HUES6 (cell line): Measurements from ENCODE around the gene SAMD11.
"Not testable (repeated sequence)": the region's sequence is repeated elsewhere in the genome, so short reads cannot be mapped to it uniquely, and the experiment has no call there.

ENCODE experiments used
- H3K27ac ChIP-seq: 2 replicates; pipeline ENCODE4 v1.7.0; 2013; ENCODE audit warnings: low read depth, mild to moderate bottlenecking, low read length, inconsistent platforms
- H3K27me3 ChIP-seq: 2 replicates; pipeline ENCODE4 v1.6.1; 2013; ENCODE audit warnings: low read length; ENCODE audit not compliant: control insufficient read depth, insufficient read depth
- H3K36me3 ChIP-seq: 2 replicates; pipeline ENCODE4 v1.6.1; 2013; ENCODE audit warnings: low read length; ENCODE audit not compliant: control insufficient read depth, insufficient read depth
- H3K4me1 ChIP-seq: 2 replicates; pipeline ENCODE4 v1.6.1; 2013; ENCODE audit warnings: low read length; ENCODE audit not compliant: control insufficient read depth, insufficient read depth
- H3K4me3 ChIP-seq: 2 replicates; pipeline ENCODE4 v1.5.1; 2013; ENCODE audit warnings: low read depth, low read length
- H3K9ac ChIP-seq: one replicate; pipeline ENCODE4 v1.6.1; 2013; ENCODE audit warnings: mild to moderate bottlenecking, low read length
- H3K9me3 ChIP-seq: 2 replicates; pipeline ENCODE4 v1.6.1; 2013; ENCODE audit warnings: low read depth, low read length; ENCODE audit not compliant: control insufficient read depth, insufficient read depth

Gene SAMD11, protein sequence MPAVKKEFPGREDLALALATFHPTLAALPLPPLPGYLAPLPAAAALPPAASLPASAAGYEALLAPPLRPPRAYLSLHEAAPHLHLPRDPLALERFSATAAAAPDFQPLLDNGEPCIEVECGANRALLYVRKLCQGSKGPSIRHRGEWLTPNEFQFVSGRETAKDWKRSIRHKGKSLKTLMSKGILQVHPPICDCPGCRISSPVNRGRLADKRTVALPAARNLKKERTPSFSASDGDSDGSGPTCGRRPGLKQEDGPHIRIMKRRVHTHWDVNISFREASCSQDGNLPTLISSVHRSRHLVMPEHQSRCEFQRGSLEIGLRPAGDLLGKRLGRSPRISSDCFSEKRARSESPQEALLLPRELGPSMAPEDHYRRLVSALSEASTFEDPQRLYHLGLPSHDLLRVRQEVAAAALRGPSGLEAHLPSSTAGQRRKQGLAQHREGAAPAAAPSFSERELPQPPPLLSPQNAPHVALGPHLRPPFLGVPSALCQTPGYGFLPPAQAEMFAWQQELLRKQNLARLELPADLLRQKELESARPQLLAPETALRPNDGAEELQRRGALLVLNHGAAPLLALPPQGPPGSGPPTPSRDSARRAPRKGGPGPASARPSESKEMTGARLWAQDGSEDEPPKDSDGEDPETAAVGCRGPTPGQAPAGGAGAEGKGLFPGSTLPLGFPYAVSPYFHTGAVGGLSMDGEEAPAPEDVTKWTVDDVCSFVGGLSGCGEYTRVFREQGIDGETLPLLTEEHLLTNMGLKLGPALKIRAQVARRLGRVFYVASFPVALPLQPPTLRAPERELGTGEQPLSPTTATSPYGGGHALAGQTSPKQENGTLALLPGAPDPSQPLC

DNA sequence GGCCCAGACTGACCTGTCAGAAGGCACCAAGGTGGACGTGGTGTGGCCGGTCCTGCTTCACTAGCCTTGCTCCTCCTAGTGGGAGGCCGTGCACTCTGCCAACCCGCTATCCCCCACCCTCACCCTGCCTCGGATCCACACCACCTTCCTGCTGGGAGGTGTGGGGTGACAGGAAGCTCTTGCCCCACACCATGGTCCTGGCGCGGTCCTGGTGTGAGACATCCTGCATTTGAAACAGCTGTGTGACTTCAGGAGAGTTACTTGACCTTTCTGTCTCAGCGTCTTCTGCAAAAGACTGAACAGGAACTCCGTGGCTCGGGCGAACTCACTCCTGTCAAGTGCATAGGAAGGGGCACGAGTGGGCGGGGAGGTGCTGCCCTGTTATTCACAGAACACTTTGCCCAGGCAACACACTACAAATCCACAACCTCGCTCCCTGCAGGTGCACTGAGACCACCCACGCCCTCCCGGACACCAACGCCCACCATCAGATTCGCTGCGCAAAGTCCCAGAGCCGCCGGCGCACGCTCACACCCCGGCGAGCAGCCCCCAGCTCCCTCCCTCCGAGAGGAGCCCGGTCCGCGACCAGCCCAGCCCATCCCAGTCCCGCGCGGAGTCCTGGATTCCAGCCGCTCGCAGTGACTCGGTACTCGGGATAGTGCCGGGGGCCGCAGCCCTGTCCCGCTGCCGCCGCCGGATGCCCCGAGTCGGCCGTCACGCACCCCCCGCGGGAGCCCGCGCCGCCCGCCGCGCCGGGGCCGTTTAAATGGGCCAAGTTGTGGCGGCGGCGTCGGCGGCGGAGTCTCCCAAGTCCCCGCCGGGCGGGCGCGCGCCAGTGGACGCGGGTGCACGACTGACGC is at the start of gene SAMD11:
Gene SAMD11 (plus strand): TSS at position 793 of the 860 bp plus-strand sequence. CDS start 509 bp downstream, outside the sequence.
- Histone ChIP-seq H3K27ac (no peak within 1 kb of the TSS), H3K36me3 (no peaks in the 10 kb centered on the region), H3K4me3 (peak within 1 kb of the TSS; percentile 59), H3K4me1 (peaks cover 22% of the 10 kb centered on the region), H3K27me3 (peaks cover 99% of the 10 kb centered on the region), H3K9me3 (no peaks in the 10 kb centered on the region), H3K9ac (peak within 1 kb of the TSS; percentile 25)

DNA sequence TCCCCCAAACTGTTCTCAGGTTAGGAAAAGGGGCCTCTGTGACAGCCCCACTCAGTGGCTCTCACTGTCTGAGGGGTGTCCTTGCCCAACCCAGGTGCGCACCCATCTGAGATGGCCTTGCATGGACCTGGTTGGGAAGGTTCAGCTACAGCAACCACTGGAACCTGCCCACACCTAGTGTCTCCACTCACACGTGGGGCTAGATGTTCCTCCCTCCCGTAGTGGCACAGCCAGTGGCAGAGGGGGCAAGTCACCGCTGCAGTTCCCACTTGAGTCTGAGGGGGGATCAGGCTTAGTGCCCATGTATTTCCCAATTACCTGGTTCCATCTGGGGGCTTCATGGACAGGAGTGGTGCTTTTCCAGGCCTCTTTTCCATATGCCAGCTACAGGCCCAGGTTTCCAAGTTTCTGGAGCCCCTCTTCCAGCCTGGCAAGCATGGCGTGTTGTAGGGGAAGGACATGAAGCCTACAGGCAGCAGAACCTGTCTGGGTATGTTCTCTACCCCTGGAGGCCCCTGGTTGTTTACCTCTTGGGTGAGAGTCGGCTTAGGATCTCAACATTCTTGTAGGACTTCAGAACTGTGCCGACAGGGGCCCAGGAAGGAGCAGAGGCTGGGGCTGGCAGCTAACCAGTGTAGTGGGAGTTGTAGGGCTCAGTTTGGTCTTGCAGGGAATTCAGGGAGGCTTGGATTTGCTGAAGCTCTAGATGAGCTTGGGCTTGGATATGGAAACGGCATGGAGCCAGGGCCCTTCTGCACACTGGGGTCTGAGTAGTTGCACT is 47.1 kb upstream of the SAMD11 start:
- not testable (repeated sequence) for H3K9me3 ChIP-seq, H3K4me3 ChIP-seq
- peaks cover 34% of the 10 kb centered on the region; the same call in 1 of the 2 replicates for H3K27me3 ChIP-seq

DNA sequence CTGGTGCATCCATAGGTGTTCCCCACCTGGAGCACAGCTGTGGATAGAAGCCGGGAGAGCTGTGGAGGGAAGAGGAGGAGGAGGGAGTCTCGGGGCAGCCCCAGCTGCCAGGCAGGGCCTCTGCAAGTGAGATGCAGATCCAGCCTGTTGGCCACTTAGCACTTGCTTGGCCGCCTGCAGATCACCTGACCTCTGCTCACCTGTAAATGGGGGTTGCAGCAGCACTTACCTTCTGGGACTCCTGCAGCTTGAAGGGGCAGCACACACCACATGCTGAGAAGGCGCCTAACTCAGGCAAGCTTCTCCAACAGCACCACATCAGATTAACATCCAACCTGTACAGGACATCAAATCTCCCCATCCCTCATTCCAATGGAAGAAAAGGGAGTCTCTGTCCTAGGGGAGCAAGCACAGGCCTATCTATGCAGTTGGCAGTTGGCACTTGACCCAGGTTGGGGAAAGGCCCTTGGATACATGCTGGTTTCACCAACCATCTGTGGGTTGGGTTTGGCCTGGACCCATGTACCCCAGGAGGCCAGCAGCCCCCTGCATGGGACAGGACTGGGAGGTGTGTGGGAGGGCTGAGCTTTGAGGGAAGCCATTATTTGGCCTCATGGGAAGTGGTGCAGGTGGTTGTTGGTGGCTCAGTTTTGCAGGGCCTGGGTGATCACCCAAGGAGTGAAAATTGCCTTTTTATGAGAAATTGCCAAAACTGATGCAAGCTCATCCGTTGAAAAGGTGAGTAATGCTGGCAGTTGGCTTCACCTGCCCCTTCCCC is 46.3 kb upstream of the SAMD11 start:
- not testable (repeated sequence) for H3K4me3 ChIP-seq, H3K9ac ChIP-seq, H3K9me3 ChIP-seq, H3K36me3 ChIP-seq, H3K4me1 ChIP-seq, H3K27ac ChIP-seq
- H3K27me3 ChIP-seq = peaks cover 30% of the 10 kb centered on the region; the same call in 1 of the 2 replicates

More for the DNA sequence above, 47.1 kb upstream of the SAMD11 start:
- not testable (repeated sequence) for H3K4me1 ChIP-seq, H3K27ac ChIP-seq, H3K9ac ChIP-seq, H3K36me3 ChIP-seq

DNA sequence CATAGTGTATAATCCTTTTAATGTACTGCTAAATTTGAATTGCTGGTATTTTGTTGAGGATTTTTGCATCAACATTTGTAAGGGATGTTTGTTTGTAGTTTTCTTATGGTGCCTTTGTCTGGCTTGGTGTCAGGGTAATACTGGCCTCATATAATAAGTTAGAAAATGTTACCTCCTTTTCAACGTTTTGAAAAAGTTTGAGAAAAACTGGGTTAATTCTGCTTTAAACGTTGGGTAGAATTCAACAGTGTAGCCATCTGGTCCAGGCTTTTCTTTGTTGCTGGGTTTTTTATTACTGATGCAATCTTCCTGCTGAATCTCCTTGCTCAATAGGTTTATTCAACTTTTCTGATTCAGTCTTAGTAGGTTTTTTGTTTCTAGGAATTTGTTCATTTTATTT is 43.2 kb upstream of the SAMD11 start:
- H3K9ac ChIP-seq, H3K36me3 ChIP-seq, H3K4me3 ChIP-seq, H3K27ac ChIP-seq, H3K9me3 ChIP-seq, H3K4me1 ChIP-seq: not testable (repeated sequence)
- peaks cover 13% of the 10 kb centered on the region; the same call in 1 of the 2 replicates for H3K27me3 ChIP-seq

DNA sequence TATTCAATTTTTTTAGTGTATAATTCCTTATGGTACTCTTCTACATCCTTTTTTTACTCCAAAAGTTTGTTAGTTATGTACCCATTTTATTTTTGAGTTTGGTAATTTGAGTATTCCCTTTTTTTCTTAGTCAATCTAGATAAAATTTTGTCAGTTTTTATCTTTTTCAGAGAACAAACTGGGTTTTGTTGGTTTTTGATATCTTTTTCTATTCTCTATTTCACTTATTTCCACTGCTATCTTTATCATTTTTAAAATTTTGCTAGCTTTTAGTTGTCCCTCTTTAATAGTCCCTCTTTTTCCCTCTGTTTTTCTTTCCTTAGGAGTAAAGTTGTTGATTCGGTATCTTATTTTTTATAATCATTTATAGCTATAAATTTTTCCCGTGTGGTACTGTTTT is 42.8 kb upstream of the SAMD11 start:
- H3K4me3 ChIP-seq, H3K4me1 ChIP-seq, H3K36me3 ChIP-seq, H3K9ac ChIP-seq, H3K9me3 ChIP-seq, H3K27ac ChIP-seq: not testable (repeated sequence)
- peaks cover 15% of the 10 kb centered on the region for H3K27me3 ChIP-seq

DNA sequence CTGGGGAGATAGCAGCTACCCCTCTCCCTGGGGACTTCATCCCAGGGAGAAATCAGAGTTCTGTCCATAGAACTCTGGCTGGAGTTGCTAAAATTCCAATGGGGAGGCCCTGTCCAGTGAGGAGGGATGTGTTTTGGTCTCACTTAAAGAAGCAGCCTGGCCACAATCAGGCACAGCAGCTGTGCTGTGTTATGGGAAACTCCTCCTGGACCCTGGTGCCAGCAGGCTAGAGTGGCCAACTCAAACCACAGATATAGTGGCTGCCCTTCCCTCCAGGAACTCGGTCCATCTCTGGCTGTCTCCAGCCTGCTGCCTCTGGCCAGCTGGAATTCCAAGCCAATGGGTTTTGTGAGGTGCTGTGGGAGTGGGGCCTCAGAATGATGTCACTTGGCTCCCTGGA is 37.4 kb upstream of the SAMD11 start:
- H3K9ac ChIP-seq = no peak overlapping the region
- H3K27ac ChIP-seq = no peak overlapping the region
- no peaks in the 10 kb centered on the region for H3K9me3 ChIP-seq
- H3K27me3 ChIP-seq = peaks cover 47% of the 10 kb centered on the region
- H3K4me3 ChIP-seq = no peak overlapping the region
- H3K4me1 ChIP-seq = no peaks in the 10 kb centered on the region
- H3K36me3 ChIP-seq = no peaks in the 10 kb centered on the region

DNA sequence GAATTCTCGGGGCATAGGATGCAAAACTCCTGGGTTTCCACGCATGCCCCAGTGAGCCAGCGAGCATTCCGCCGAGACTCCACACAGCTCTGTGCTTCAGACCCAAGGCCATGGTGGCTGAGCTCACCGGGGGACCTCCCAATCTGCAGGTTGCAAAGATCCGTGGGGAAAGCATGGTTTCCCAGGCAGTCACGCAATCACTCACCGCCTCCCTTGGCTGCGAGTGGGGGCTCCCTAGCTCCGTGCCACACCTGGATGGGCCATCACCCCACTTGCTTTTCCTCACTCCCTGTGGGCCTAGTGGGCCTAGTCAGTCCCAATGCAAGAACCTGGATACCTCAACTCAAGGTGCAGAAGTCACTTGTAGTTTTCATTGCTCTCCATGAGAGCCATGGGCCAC is 37.0 kb upstream of the SAMD11 start:
- H3K36me3 ChIP-seq = no peaks in the 10 kb centered on the region
- peaks cover 47% of the 10 kb centered on the region for H3K27me3 ChIP-seq
- no peak overlapping the region for H3K9ac ChIP-seq
- no peak overlapping the region for H3K4me3 ChIP-seq
- H3K27ac ChIP-seq = no peak overlapping the region
- H3K4me1 ChIP-seq = no peaks in the 10 kb centered on the region
- no peaks in the 10 kb centered on the region for H3K9me3 ChIP-seq

DNA sequence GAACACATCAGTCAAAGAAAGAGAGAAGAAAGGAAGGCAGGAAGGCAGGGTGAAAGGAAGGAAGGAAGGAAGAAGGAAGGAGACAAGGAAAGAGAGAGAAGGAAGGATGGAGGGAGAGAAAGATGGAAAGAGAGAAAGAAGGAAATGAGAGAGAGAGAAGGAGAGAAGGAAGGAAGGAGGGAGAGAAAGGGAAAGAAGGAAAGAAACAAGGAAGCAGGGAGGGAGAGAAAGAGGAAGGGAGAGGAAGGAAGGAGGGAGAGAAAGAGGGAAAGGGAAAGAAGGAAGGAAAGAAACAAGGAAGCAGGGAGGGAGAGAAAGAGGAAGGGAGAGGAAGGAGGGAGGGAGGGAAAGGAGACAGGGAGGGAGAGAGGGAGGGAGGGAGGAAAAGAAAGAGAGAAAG is 35.4 kb upstream of the SAMD11 start:
- Histone ChIP-seq H3K27me3 (peaks cover 47% of the 10 kb centered on the region), H3K4me3 (no peak overlapping the region), H3K27ac (no peak overlapping the region), H3K36me3 (no peaks in the 10 kb centered on the region), H3K9ac (no peak overlapping the region), H3K4me1 (no peaks in the 10 kb centered on the region), H3K9me3 (no peaks in the 10 kb centered on the region)

DNA sequence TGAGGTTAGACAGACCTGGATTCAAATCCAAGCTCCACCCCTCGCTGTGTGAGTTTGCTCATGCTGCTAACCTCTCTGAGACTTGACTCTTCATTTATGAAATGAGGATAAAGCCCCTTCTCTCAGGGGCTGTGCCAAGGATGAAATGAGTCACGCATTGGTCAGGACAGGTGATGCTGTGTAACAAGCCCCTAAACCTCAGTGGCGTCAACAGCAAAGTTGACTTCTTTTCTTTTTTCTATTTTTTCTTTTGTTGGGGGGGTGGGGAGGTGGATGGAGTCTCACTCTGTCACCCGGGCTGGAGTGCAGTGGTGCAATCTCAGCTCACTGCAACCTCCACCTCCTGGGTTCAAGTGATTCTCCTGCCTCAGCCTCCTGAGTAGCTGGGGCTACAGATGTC is 33.9 kb upstream of the SAMD11 start:
- H3K27me3 ChIP-seq = peaks cover 53% of the 10 kb centered on the region
- not testable (repeated sequence) for H3K4me3 ChIP-seq, H3K4me1 ChIP-seq, H3K9ac ChIP-seq, H3K9me3 ChIP-seq, H3K27ac ChIP-seq, H3K36me3 ChIP-seq

DNA sequence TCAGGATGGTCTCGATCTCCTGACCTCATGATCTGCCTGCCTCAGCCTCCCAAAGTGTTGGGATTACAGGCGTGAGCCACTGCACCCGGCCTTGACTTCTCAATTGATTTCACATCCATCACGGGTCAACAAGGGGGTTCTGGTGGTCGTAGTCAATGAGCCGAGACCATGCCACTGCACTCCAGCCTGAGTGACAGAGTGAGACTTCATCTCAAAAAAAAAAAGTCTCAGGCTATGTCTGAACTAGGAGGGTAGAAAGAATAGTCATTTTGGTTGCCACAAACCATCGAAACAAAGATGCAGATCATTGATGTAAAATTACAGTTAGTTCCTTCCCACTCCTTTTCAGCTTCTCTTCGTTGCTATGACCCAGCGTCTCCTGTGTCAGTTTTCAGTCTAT is 33.5 kb upstream of the SAMD11 start:
- H3K4me3 ChIP-seq, H3K4me1 ChIP-seq, H3K9ac ChIP-seq, H3K36me3 ChIP-seq, H3K27ac ChIP-seq, H3K9me3 ChIP-seq: not testable (repeated sequence)
- H3K27me3 ChIP-seq = peaks cover 51% of the 10 kb centered on the region
